Stimulated activated CD4-positive, alpha-beta T cell treated with anti-CD3 and anti-CD28 coated beads, Interleukin-1b, Interleukin-23, amount 100 ng/mL, for 48 hours (primary cell): ENCODE measurements around the gene SLC12A8.

Experiments used
- DNase-seq: peaks from one replicate; pipeline ENCODE4 v3.0.0-alpha.2; 2020

The SLC12A8 gene

GRCh38 chr3:125050488-125051090, 162.0 kb downstream of the SLC12A8 start:
- DNase-seq: no peak

- no peak for DNase-seq
Observed at GRCh38 chr3:125048282-125048681, 164.3 kb downstream of the SLC12A8 start.

- no peak for DNase-seq
Observed at GRCh38 chr3:125045965-125046364, 166.6 kb downstream of the SLC12A8 start.

DNA sequence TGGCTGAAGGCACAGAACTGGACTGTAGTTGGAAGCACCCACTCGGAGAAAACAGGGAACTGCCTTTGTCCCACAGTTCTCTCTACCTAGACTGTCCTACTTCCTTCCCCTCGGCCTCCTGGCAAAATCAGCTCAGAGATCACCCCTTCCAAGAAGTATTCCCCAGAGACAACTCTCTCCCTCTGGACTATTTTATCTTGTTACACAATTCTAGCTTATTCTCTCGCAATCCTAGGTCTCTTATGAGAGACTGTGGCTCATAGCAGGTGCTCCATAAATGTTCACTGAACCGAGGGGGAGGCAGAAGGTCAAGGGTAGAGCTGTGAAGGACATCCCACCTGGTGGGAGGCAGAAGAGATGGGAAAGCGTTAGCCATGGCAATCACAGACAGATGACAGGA, 167.4 kb downstream of the SLC12A8 start:
- DNase-seq: no peak

DNA sequence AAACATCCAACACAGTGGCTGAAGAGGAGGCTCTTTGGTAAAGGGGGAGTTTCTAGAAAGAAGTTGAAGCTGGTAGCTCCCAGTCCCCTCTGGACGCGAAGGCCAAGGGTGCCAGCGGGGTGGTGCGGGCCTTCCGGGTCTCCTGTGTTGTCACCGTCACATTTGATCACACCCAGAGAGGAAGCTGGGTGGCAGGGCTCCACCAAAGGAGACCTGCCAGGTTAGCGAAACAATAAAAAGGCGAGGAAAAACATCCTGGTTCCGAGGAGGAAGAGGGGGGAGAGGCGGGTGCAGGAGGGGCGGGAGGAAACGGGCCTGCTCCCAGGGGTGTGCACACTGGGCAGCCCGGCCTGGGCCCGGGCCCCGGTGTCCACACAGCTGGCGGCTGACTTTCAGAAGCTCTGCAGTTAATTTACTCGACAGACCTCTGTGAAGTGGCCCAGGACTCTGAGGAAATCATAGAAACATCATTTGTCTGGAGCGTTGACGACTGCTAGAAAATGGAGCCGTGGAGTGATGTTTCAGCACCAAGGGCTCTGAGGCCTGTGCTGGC, 168.9 kb downstream of the SLC12A8 start:
- DNase-seq: no peak

- DNase-seq: no peak
Observed at GRCh38 chr3:125042725-125043406, 169.7 kb downstream of the SLC12A8 start.

DNA sequence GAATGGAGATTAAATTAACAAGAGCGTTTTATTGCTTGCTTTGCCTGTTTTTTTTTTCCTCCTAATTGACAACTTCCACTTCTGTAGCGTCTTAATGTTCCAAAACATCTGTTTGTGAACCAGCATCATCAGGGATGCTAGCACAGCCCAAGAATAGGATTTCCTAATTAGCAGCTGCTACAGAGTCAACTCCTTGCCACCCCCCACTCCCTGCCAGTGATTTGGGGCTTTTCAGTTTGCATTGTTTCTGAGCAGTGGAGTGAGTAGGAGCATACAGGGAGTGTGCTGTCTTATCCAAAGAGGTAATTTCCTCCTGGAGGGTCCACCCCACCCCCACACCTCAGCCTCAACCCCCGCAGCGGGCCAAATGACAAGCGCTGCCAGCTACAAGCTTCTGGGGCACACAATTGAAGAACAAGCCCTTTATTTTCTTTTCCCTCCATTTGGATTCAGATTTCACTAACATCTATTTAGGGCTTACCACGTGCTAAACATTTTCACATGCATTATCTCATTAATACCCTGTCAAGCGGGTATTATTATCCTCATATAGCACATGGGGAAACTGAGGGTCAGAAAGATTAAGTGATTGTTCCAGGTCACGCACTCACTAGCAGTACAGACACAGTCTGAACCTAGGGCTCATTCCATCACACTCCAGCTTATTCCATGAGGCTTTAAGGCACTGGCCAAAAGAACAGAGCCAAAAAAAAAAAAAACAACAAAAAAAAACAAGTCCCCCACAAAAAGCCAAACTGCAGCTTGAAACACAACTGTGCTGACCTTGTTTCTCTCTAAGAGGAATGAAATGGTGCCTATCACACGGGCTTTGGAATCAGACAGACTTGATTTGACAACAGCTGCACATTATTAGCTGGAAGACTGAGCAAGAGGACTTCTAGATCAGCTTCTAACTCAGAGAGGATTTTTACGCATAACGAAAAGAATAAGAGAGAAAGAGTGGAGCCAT, 173.1 kb downstream of the SLC12A8 start:
- DNase-seq: no peak

GRCh38 chr3:125037498-125038150, 174.9 kb downstream of the SLC12A8 start:
- DNase-seq: no peak

- no peak for DNase-seq
Observed at GRCh38 chr3:125035217-125035616, 177.3 kb downstream of the SLC12A8 start.

DNA sequence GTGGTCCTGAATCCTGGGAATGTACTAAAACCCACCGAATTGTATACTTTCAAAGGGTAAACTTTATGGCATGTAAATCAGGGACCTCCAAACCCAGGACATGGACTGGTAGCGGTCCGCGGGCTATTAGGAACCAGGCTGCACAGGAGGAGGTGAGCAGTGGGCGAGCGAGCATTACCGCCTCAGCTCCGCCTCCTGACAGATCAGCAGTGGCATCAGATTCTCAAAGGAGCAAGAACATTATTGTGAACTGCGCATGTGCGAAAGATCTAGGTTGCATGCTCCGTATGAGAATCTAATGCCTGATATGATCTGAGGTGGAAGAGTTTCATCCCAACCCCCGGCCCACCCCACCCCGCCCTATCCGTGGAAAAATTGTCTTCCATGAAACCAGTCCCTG, 178.9 kb downstream of the SLC12A8 start:
- DNase-seq: no peak

GRCh38 chr3:125033135-125033534, 179.4 kb downstream of the SLC12A8 start:
- no peak for DNase-seq

GRCh38 chr3:125032683-125033082, 179.9 kb downstream of the SLC12A8 start:
- no peak for DNase-seq
